ENCODE data around the gene LIMD2.

LIMD2 gene

DNA sequence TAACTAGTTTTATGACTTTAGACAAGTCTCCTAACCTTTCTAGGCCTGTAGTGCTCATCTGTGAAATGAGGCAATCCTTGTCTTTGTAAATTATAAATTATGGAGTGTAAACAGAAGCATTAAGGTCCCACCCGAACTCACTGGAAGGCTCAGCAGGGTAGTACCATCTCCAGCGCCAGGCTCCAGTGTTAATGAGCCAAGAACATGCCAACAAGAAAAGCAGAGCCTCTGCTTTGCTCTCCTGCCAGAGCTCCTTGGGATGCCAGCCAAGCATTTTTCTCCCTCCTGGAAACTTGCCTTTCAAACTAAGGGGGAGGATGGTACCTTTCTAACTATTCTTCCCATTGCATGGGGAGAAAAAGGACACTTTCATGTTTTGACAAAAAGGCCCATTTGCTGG lies 14.9 kb downstream of the LIMD2 start:
- no peak for DNase-seq (ENCODE audit: low read depth)
- TF ChIP-seq CTCF (conservative IDR thresholded peaks at IDR 0.05; ENCODE audit: control insufficient read depth, insufficient read depth, low read depth, low read length): no peak
- H3K4me3 ChIP-seq (ENCODE audit: control insufficient read depth, low read depth, low read length): no peak overlapping the region

GRCh38 chr17:63682981-63683380 lies 16.9 kb downstream of the LIMD2 start:
- H3K4me3 ChIP-seq (ENCODE audit: control insufficient read depth, low read depth, low read length): no peak overlapping the region
- DNase-seq (ENCODE audit: low read depth): no peak
- no peak for TF ChIP-seq CTCF (conservative IDR thresholded peaks at IDR 0.05; ENCODE audit: control insufficient read depth, insufficient read depth, low read depth, low read length)

DNA sequence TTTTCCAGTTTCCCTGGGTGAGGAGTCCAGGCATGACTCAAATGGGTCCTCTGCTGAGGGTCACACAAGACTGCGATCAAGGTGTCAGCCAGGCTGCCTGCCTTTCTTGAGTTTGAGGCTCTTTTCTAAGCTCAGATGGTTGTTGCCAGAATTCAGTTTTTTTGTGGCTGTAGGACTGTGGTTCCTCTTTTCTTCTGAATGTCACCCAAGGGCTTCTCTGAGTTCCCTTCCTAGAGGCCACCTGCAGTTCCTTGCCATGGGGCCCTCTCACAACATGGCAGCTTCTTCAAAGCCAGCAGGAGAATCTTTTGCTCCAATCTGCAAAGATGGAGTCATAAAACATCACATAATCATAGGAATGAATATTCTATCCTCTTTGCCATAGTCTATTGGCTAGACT lies 17.5 kb downstream of the LIMD2 start:
- H3K4me3 ChIP-seq (ENCODE audit: control insufficient read depth, low read depth, low read length): no peak overlapping the region
- no peak for TF ChIP-seq CTCF (conservative IDR thresholded peaks at IDR 0.05; ENCODE audit: control insufficient read depth, insufficient read depth, low read depth, low read length)
- no peak for DNase-seq (ENCODE audit: low read depth)

GRCh38 chr17:63681530-63681929 lies 18.4 kb downstream of the LIMD2 start:
- TF ChIP-seq CTCF (conservative IDR thresholded peaks at IDR 0.05; ENCODE audit: control insufficient read depth, insufficient read depth, low read depth, low read length): no peak
- H3K4me3 ChIP-seq (ENCODE audit: control insufficient read depth, low read depth, low read length): no peak overlapping the region
- no peak for DNase-seq (ENCODE audit: low read depth)

DNA sequence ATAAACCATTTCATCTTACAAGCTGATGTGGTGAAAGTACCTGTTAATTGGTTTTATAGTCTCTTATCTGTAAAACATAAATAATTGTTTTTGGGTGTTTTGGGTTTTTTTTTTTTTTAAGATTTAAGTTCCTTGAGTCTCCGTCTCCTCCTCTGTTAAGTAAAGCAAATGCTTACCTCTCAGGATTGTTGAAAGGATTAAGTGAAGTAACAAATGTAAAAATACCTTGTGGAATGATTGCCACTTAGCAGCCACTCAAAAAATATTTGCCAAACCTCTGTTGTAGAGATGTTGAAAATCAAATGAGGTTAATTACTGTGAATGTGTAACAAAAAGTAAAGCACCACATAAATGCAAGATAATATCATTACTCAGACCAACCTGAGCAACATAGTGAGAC lies 19.2 kb downstream of the LIMD2 start:
- no peak for TF ChIP-seq CTCF (conservative IDR thresholded peaks at IDR 0.05; ENCODE audit: control insufficient read depth, insufficient read depth, low read depth, low read length)
- no peak overlapping the region for H3K4me3 ChIP-seq (ENCODE audit: control insufficient read depth, low read depth, low read length)
- DNase-seq (ENCODE audit: low read depth): no peak

- H3K4me3 ChIP-seq (ENCODE audit: control insufficient read depth, low read depth, low read length): no peak overlapping the region
- no peak for DNase-seq (ENCODE audit: low read depth)
- TF ChIP-seq CTCF (conservative IDR thresholded peaks at IDR 0.05; ENCODE audit: control insufficient read depth, insufficient read depth, low read depth, low read length): no peak
Observed at GRCh38 chr17:63679214-63679613, 20.7 kb downstream of the LIMD2 start.

- TF ChIP-seq CTCF (conservative IDR thresholded peaks at IDR 0.05; ENCODE audit: control insufficient read depth, insufficient read depth, low read depth, low read length): no peak
- no peak for DNase-seq (ENCODE audit: low read depth)
- no peak overlapping the region for H3K4me3 ChIP-seq (ENCODE audit: control insufficient read depth, low read depth, low read length)
Observed at GRCh38 chr17:63676584-63676983, 23.3 kb downstream of the LIMD2 start.
